NOMO-1 treated with dmso at 0.1 percent for 144 hours (cell line): Measurements from ENCODE around the gene MSI2.
A peak's percentile ranks its signal among the peaks of the same experiment; 100 is the strongest.
"Not testable (repeated sequence)": the region's sequence is repeated elsewhere in the genome, so short reads cannot be mapped to it uniquely, and the experiment has no call there.

Experiments
- DNase-seq: peaks from one replicate; lab custom pipeline; 2025; ENCODE audit not compliant: unreplicated experiment; lab: John Stamatoyannopoulos, UW

MSI2 gene

GRCh38 chr17:57255776-57256681, at the start of gene MSI2:
TSS of gene MSI2 (plus strand) at chr17:57256523. CDS start at chr17:57256743, 220 bp downstream.
- peak; percentile 70 for DNase-seq

GRCh38 chr17:57206928-57207327, 49.4 kb upstream of the MSI2 start:
- DNase-seq = no peak

- no peak for DNase-seq
Measured at GRCh38 chr17:57207396-57207795, 48.9 kb upstream of the MSI2 start.

- no peak for DNase-seq
Measured at GRCh38 chr17:57210224-57210553, 46.1 kb upstream of the MSI2 start.

- no peak for DNase-seq
Measured at GRCh38 chr17:57210972-57211411, 45.3 kb upstream of the MSI2 start.

GRCh38 chr17:57211543-57211942, 44.8 kb upstream of the MSI2 start:
- no peak for DNase-seq

GRCh38 chr17:57213180-57213825, 43.0 kb upstream of the MSI2 start:
- no peak for DNase-seq

GRCh38 chr17:57215317-57215716, 41.0 kb upstream of the MSI2 start:
- DNase-seq = no peak

- DNase-seq = no peak
Measured at GRCh38 chr17:57221366-57222350, 34.7 kb upstream of the MSI2 start.

GRCh38 chr17:57222422-57222821, 33.9 kb upstream of the MSI2 start:
- not testable (repeated sequence) for DNase-seq

GRCh38 chr17:57225127-57225526, 31.2 kb upstream of the MSI2 start:
- no peak for DNase-seq

- DNase-seq = no peak
Measured at GRCh38 chr17:57226793-57227192, 29.5 kb upstream of the MSI2 start.

- DNase-seq = no peak
Measured at GRCh38 chr17:57228911-57229310, 27.4 kb upstream of the MSI2 start.

GRCh38 chr17:57234061-57234738, 22.1 kb upstream of the MSI2 start:
- no peak for DNase-seq

GRCh38 chr17:57234739-57235092, 21.6 kb upstream of the MSI2 start:
- DNase-seq = no peak

GRCh38 chr17:57235124-57235523, 21.2 kb upstream of the MSI2 start:
- DNase-seq = no peak

- DNase-seq = no peak
Measured at GRCh38 chr17:57236686-57237299, 19.5 kb upstream of the MSI2 start.

- no peak for DNase-seq
Measured at GRCh38 chr17:57240648-57241047, 15.7 kb upstream of the MSI2 start.

- DNase-seq = no peak
Measured at GRCh38 chr17:57242148-57242547, 14.2 kb upstream of the MSI2 start.

- DNase-seq = peak; percentile 55
Measured at GRCh38 chr17:57243171-57243622, 13.1 kb upstream of the MSI2 start.
